Neutrophil (primary cell): ENCODE data around the gene UTP3.
"Not testable (repeated sequence)": the region's sequence is repeated elsewhere in the genome, so short reads cannot be mapped to it uniquely, and the experiment has no call there.

Experiments used
- H3K27ac ChIP-seq: fragments of 200-600 bp; sonication (generic); 2 replicates; pipeline ENCODE4 v1.5.1; 2016; ENCODE audit warnings: mild to moderate bottlenecking, moderate library complexity
- H3K27me3 ChIP-seq: fragments of 200-600 bp; sonication (generic); 2 replicates; pipeline ENCODE4 v1.6.0; 2016; ENCODE audit warnings: mild to moderate bottlenecking
- H3K36me3 ChIP-seq: fragments of 200-600 bp; sonication (generic); 2 replicates; pipeline ENCODE4 v1.5.1; 2017
- H3K4me1 ChIP-seq, 2 experiments: fragments of 200-600 bp in 1 of 2; sonication (generic) in 1 of 2; 1 replicate in 1 of 2; 2 replicates in 1 of 2; pipeline versions ENCODE4 v1.5.1 to v1.6.1; 2013 to 2016; ENCODE audit warnings: low read depth in 1 of 2, low read length in 1 of 2, mild to moderate bottlenecking in 1 of 2, moderate library complexity in 1 of 2; ENCODE audit not compliant: control insufficient read depth in 1 of 2, insufficient read depth in 1 of 2
- H3K4me3 ChIP-seq, 2 experiments: fragments of 200-600 bp in 1 of 2; sonication (generic) in 1 of 2; 1 replicate in 1 of 2; 2 replicates in 1 of 2; pipeline ENCODE4 v1.5.1; 2013 to 2016; ENCODE audit warnings: low read depth in 1 of 2, low read length in 1 of 2, mild to moderate bottlenecking in 1 of 2, moderate library complexity in 1 of 2
- H3K9me3 ChIP-seq: fragments of 200-600 bp; sonication (generic); 2 replicates; pipeline ENCODE4 v1.5.1; 2016
- CTCF ChIP-seq: fragments of 200-600 bp; sonication (generic); IDR thresholded peaks from 2 replicates; pipeline ENCODE4 v1.5.1; 2016; ENCODE audit warnings: antibody characterized with exemption

UTP3 gene

GRCh38 chr4:70718811-70719604, 30.7 kb downstream of the UTP3 start:
- Histone ChIP-seq H3K36me3 (no peaks in the 10 kb centered on the region), H3K9me3 (no peaks in the 10 kb centered on the region), H3K4me1 (peaks cover 0 to 3% of the 10 kb centered on the region in 2 experiments), H3K27me3 (peaks cover 11% of the 10 kb centered on the region), H3K27ac (no peak overlapping the region), H3K4me3 (no peak overlapping the region)
- TF ChIP-seq CTCF, result no peak

GRCh38 chr4:70721747-70722146, 33.4 kb downstream of the UTP3 start, which contains the start of gene RUFY3:
TSS of gene RUFY3 (plus strand) at chr4:70721964. CDS start at chr4:70722574, 610 bp downstream.
- Histone ChIP-seq H3K27me3 (no peaks in the 10 kb centered on the region), H3K36me3 (no peaks in the 10 kb centered on the region), H3K9me3 (no peaks in the 10 kb centered on the region), H3K27ac (no peak within 1 kb of the TSS), H3K4me1 (no peaks in the 10 kb centered on the region), H3K4me3 (no peak within 1 kb of the TSS)
- TF ChIP-seq CTCF, result no peak

GRCh38 chr4:70722199-70722791, 34.0 kb downstream of the UTP3 start:
- Histone ChIP-seq H3K27ac (no peak overlapping the region), H3K36me3 (no peaks in the 10 kb centered on the region), H3K9me3 (no peaks in the 10 kb centered on the region), H3K4me3 (no peak overlapping the region), H3K27me3 (no peaks in the 10 kb centered on the region), H3K4me1 (no peaks in the 10 kb centered on the region)
- no peak for TF ChIP-seq CTCF

GRCh38 chr4:70724463-70724862, 36.1 kb downstream of the UTP3 start:
- Histone ChIP-seq H3K4me1 (no peaks in the 10 kb centered on the region), H3K27me3 (no peaks in the 10 kb centered on the region), H3K36me3 (no peaks in the 10 kb centered on the region), H3K9me3 (no peaks in the 10 kb centered on the region), H3K27ac (no peak overlapping the region), H3K4me3 (no peak overlapping the region)
- no peak for TF ChIP-seq CTCF

DNA sequence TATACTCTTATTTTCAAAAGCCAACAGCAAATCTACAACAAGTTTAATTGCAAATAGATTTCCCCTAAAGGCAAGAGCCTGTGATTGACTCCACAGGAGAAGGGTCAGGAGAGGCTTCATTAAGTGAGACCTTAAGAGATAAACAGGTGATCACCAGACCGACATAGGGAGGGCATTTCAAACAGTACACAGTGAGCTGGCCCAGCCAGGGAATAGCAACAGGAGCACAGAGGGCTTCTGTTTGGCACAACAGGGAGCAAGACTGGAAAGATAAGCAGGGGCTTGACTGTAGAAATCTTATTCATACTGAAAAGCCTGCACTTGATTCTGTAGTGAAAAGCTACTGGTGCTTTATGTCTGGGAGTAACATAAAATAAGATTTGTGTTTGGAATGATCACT, 37.3 kb downstream of the UTP3 start:
- Histone ChIP-seq H3K27me3 (no peaks in the 10 kb centered on the region), H3K4me3 (no peak overlapping the region), H3K27ac (no peak overlapping the region), H3K36me3 (no peaks in the 10 kb centered on the region), H3K9me3 (no peaks in the 10 kb centered on the region), H3K4me1 (no peaks in the 10 kb centered on the region)
- no peak for TF ChIP-seq CTCF

- not testable (repeated sequence) for H3K27me3 ChIP-seq, H3K4me1 ChIP-seq, H3K36me3 ChIP-seq, H3K9me3 ChIP-seq, H3K4me3 ChIP-seq, H3K27ac ChIP-seq
Measured at GRCh38 chr4:70726515-70726914, 38.2 kb downstream of the UTP3 start.
